SK-N-SH (cell line): ENCODE measurements around the gene DNAJC15. TPM values are rescaled to one million over a fixed set of nuclear protein-coding genes. Genes with fewer than 3 reads are reported as not detected.

ENCODE experiments used
- CTCF ChIA-PET: fragments of 300-600, 350-600 bp; formaldehyde crosslinking; extraction: SDS; loops from one replicate; lab custom pipeline; 2021; lab: Yijun Ruan, JAX
- POLR2A ChIA-PET: fragments of 350-600 bp; sonication (Branson Sonifier 250); formaldehyde crosslinking; extraction: SDS; loops from one replicate; lab custom pipeline; 2020; ENCODE audit warnings: antibody characterized with exemption, inconsistent platforms; lab: Yijun Ruan, JAX
- DNase-seq: peaks from one replicate; pipeline ENCODE4 v3.0.0; 2012
- H2AFZ ChIP-seq: fragments of 200-600 bp; sonication (generic); 2 replicates; pipeline ENCODE4 v1.8.1; 2016; ENCODE audit warnings: antibody characterized with exemption, mild to moderate bottlenecking, low read depth
- H3F3A ChIP-seq: fragments of 200-600 bp; sonication (generic); replicated peaks from 2 replicates; pipeline ENCODE3; 2016; ENCODE audit warnings: antibody characterized with exemption, mild to moderate bottlenecking; ENCODE audit not compliant: insufficient read depth
- H3K27ac ChIP-seq, 2 experiments: fragments of 200-500 bp in 1 of 2; fragments of 200-600 bp in 1 of 2; sonication (Bioruptor generic) in 1 of 2; sonication (generic), shearing (Covaris generic) in 1 of 2; 2 replicates each; pipeline versions ENCODE4 v1.5.1 to v1.6.1; 2014 to 2016; ENCODE audit warnings: low read depth in 2 of 2, inconsistent platforms in 1 of 2, low read length in 1 of 2, mild to moderate bottlenecking in 1 of 2, mixed read lengths in 1 of 2
- H3K27me3 ChIP-seq: fragments of 200-600 bp; sonication (generic), shearing (Covaris generic); 2 replicates; pipeline ENCODE4 v1.6.1; 2016; ENCODE audit warnings: mixed run types; ENCODE audit not compliant: insufficient read depth
- H3K36me3 ChIP-seq, 2 experiments: fragments of 200-500 bp in 1 of 2; fragments of 200-600 bp in 1 of 2; sonication (Bioruptor generic) in 1 of 2; sonication (generic) in 1 of 2; replicated peaks in 1 of 2; 2 replicates each; pipeline versions ENCODE3 to v1.5.1; 2014 to 2016; ENCODE audit warnings: low read length in 1 of 2, mild to moderate bottlenecking in 1 of 2; ENCODE audit not compliant: insufficient read depth in 2 of 2, control insufficient read depth in 1 of 2
- H3K4me1 ChIP-seq, 2 experiments: fragments of 200-500 bp in 1 of 2; fragments of 200-600 bp in 1 of 2; sonication (Bioruptor generic) in 1 of 2; sonication (generic), shearing (Covaris generic) in 1 of 2; 2 replicates each; pipeline versions ENCODE4 v1.5.1 to v1.6.1; 2014 to 2016; ENCODE audit warnings: low read depth in 1 of 2, low read length in 1 of 2, mixed run types in 1 of 2; ENCODE audit not compliant: insufficient read depth in 2 of 2, control insufficient read depth in 1 of 2
- H3K4me2 ChIP-seq: fragments of 200-600 bp; sonication (generic), shearing (Covaris generic); 2 replicates; pipeline ENCODE4 v1.6.1; 2017; ENCODE audit warnings: mixed run types
- H3K4me3 ChIP-seq, 2 experiments: fragments of 200-500 bp in 1 of 2; fragments of 200-600 bp in 1 of 2; sonication (Bioruptor generic) in 1 of 2; sonication (generic), shearing (Covaris generic) in 1 of 2; 2 replicates each; pipeline versions ENCODE4 v1.5.1 to v1.8.1; 2014 to 2016; ENCODE audit warnings: low read depth in 2 of 2, inconsistent platforms in 1 of 2, low read length in 1 of 2, mild to moderate bottlenecking in 1 of 2, mixed read lengths in 1 of 2, moderate library complexity in 1 of 2
- H3K79me2 ChIP-seq: fragments of 200-600 bp; sonication (generic); 2 replicates; pipeline ENCODE4 v1.8.1; 2017; ENCODE audit warnings: mild to moderate bottlenecking; ENCODE audit not compliant: insufficient read depth
- H3K9ac ChIP-seq: fragments of 200-600 bp; sonication (generic); 2 replicates; pipeline ENCODE4 v1.6.1; 2017; ENCODE audit warnings: mixed run types
- H3K9me2 ChIP-seq: fragments of 200-600 bp; sonication (generic); 2 replicates; pipeline ENCODE4 v1.6.1; 2017; ENCODE audit warnings: mixed run types
- H3K9me3 ChIP-seq: fragments of 200-600 bp; sonication (generic); 2 replicates; pipeline ENCODE4 v1.6.1; 2017; ENCODE audit warnings: mixed run types, mild to moderate bottlenecking, moderate library complexity
- H4K20me1 ChIP-seq: fragments of 200-600 bp; sonication (generic); 2 replicates; pipeline ENCODE4 v1.6.1; 2017; ENCODE audit warnings: mild to moderate bottlenecking, mixed run types; ENCODE audit not compliant: insufficient read depth
- CHD2 ChIP-seq: fragments of 150-350 bp; IDR thresholded peaks from 2 replicates; pipeline ENCODE4 v1.6.1; 2018; ENCODE audit warnings: low read length; ENCODE audit not compliant: partially characterized antibody
- CTCF ChIP-seq: fragments of 200-600 bp; sonication (generic); IDR thresholded peaks from 2 replicates; pipeline ENCODE4 v1.6.1; 2017; ENCODE audit warnings: antibody characterized with exemption, mild to moderate bottlenecking, moderate library complexity
- ELF1 ChIP-seq: IDR thresholded peaks from 2 replicates; pipeline ENCODE4 v1.4.0; 2012
- EP300 ChIP-seq, 2 experiments: IDR thresholded peaks; 2 replicates each; pipeline versions ENCODE4 v1.4.0 to v1.6.1; 2012; ENCODE audit warnings: borderline replicate concordance in 1 of 2, low read depth in 1 of 2, low read length in 1 of 2
- EZH2phosphoT487 ChIP-seq: fragments of 200-600 bp; sonication (generic); IDR thresholded peaks from 2 replicates; pipeline ENCODE4 v1.6.1; 2017; ENCODE audit warnings: low read depth, mixed run types, mild to moderate bottlenecking, antibody characterized with exemption, moderate library complexity, borderline replicate concordance
- FOXM1 ChIP-seq: IDR thresholded peaks from 2 replicates; pipeline ENCODE4 v1.4.0; 2012; ENCODE audit warnings: low read depth, mild to moderate bottlenecking
- IRF3 ChIP-seq: fragments of 150-350 bp; IDR thresholded peaks from 2 replicates; pipeline ENCODE4 v1.6.1; 2016; ENCODE audit warnings: mild to moderate bottlenecking, low read depth, low read length
- JUND ChIP-seq: IDR thresholded peaks from 2 replicates; pipeline ENCODE4 v1.4.0; 2012
- MXI1 ChIP-seq: IDR thresholded peaks from 2 replicates; pipeline ENCODE4 v1.6.1; 2012; ENCODE audit warnings: mild to moderate bottlenecking, low read depth, low read length, improper control_type of control experiment
- NFIC ChIP-seq: IDR thresholded peaks from 2 replicates; pipeline ENCODE4 v1.4.0; 2012; ENCODE audit warnings: borderline replicate concordance
- NRF1 ChIP-seq: IDR thresholded peaks from 2 replicates; pipeline ENCODE4 v1.6.1; 2012; ENCODE audit warnings: low read depth, mild to moderate bottlenecking, low read length
- PBX3 ChIP-seq: IDR thresholded peaks from 2 replicates; pipeline ENCODE4; 2012
- RAD21 ChIP-seq: IDR thresholded peaks from 2 replicates; pipeline ENCODE4 v1.6.1; 2012; ENCODE audit warnings: mild to moderate bottlenecking, low read length
- RCOR1 ChIP-seq: fragments of 150-350 bp; IDR thresholded peaks from 2 replicates; pipeline ENCODE4 v1.6.1; 2017; ENCODE audit warnings: antibody characterized with exemption, low read length
- REST ChIP-seq: IDR thresholded peaks from 2 replicates; pipeline ENCODE4 v1.6.1; 2012; ENCODE audit warnings: mild to moderate bottlenecking, low read depth, low read length, moderate library complexity
- SMC3 ChIP-seq: IDR thresholded peaks from 2 replicates; pipeline ENCODE4 v1.6.1; 2012; ENCODE audit warnings: low read depth, low read length, improper control_type of control experiment
- TAF1 ChIP-seq: IDR thresholded peaks from 2 replicates; pipeline ENCODE4 v1.6.1; 2012; ENCODE audit warnings: low read depth, mild to moderate bottlenecking, low read length, moderate library complexity, borderline replicate concordance
- TCF12 ChIP-seq: IDR thresholded peaks from 2 replicates; pipeline ENCODE4 v1.4.0; 2012
- TEAD4 ChIP-seq: IDR thresholded peaks from 2 replicates; pipeline ENCODE4 v1.4.0; 2012; ENCODE audit warnings: mild to moderate bottlenecking, borderline replicate concordance; ENCODE audit not compliant: insufficient read depth
- USF1 ChIP-seq: IDR thresholded peaks from 2 replicates; pipeline ENCODE4 v1.4.0; 2012; ENCODE audit warnings: low read depth, borderline replicate concordance
- YY1 ChIP-seq: IDR thresholded peaks from 2 replicates; pipeline ENCODE4 v1.4.0; 2012; ENCODE audit warnings: low read depth, mild to moderate bottlenecking
- ZBTB33 ChIP-seq: IDR thresholded peaks from 2 replicates; pipeline ENCODE4 v1.4.0; 2012; ENCODE audit warnings: low read depth, borderline replicate concordance
- WGBS: methylation state at CpG from one replicate; pipeline ENCODE4 v1.1.6; 2017; ENCODE audit warnings: low lambda C conversion rate; 5-methylcytosine and 5-hydroxymethylcytosine counted together
- polyA plus RNA-seq, 3 experiments: library from polyadenylated mRNA; depleted of rRNA; stranded (reverse); fragments of >200 nt; gene quantifications; 2 replicates each; pipeline ENCODE4 v1.2.3, GENCODE V29; 2012

The DNAJC15 gene
- polyA plus RNA-seq, 1 of the 3 experiments (the other 2 are of a cell fraction), result 18.4 TPM

- H3K9me2 ChIP-seq, result no peaks in the 10 kb centered on the region
- no peaks in the 10 kb centered on the region for H3K27me3 ChIP-seq
- no peaks in the 10 kb centered on the region for H3K9me3 ChIP-seq
- POLR2A ChIA-PET, result no interaction called here
- H3K4me3 ChIP-seq, result no peak overlapping the region
- no peaks in the 10 kb centered on the region for H3K79me2 ChIP-seq
- no peak overlapping the region for H3K4me2 ChIP-seq
- 96% methylated on average over 3 of the region's 3 CpGs for WGBS
- H3K27ac ChIP-seq, result peak overlapping the region; percentile 13 to 31; a peak in 3 of 4 replicates
- H2AFZ ChIP-seq, result peak overlapping the region; percentile 48; the same call in 1 of the 2 replicates
- no peak overlapping the region for H3K9ac ChIP-seq
- peaks cover 11% of the 10 kb centered on the region for H3F3A ChIP-seq
- H3K4me1 ChIP-seq, result peaks cover 0 to 18% of the 10 kb centered on the region in 2 experiments; a peak in 1 of 4 replicates
- DNase-seq, result no peak
- no peaks in the 10 kb centered on the region for H4K20me1 ChIP-seq
- no peaks in the 10 kb centered on the region for H3K36me3 ChIP-seq
- CTCF ChIA-PET, result interaction anchor here (1.2 kb wide), 1 partner anchor 9 kb away, joined by 3 read pairs; no protein-coding TSS in a partner anchor
- TF ChIP-seq REST (no peak), TEAD4 (peak; percentile 48; the same call in 1 of the 2 replicates), JUND (no peak), NFIC (peak; percentile 31; the same call in 1 of the 2 replicates), USF1 (no peak), NRF1 (no peak), ZBTB33 (no peak), FOXM1 (no peak), CHD2 (no peak), TCF12 (peak; percentile 51; the same call in 1 of the 2 replicates), CTCF (no peak), EZH2phosphoT487 (no peak), EP300 (IDR thresholded peaks at IDR 0.05; ENCODE audit: borderline replicate concordance in 1 of 2, low read depth in 1 of 2, low read length in 1 of 2) (peak in 1 of 2 experiments; percentile 29; a peak in 1 of 4 replicates), YY1 (no peak), RAD21 (no peak), RCOR1 (no peak), SMC3 (no peak), TAF1 (no peak), ELF1 (no peak), PBX3 (peak; percentile 37; the same call in 1 of the 2 replicates), IRF3 (no peak), MXI1 (no peak)
Observed at GRCh38 chr13:43005460-43006236, 17.7 kb upstream of the DNAJC15 start.
